ENCODE data around the gene NDRG4. TPM values are rescaled to one million over a fixed set of nuclear protein-coding genes. Genes with fewer than 3 reads are reported as not detected.

NDRG4 gene
- total and polyA plus RNA-seq, 2 donors (not counting 1 experiment from before 2014, with no cell fraction given), result 4.0 to 5.1 TPM

GRCh38 chr16:58506241-58507194 is 6.6 kb downstream of the NDRG4 start:
- H3K4me3 ChIP-seq (replicated peaks in 1 of 4; ENCODE audit: control extremely low read depth in 1 of 4, insufficient read depth in 1 of 4, low read depth in 3 of 4, low read length in 4 of 4), result no peak overlapping the region
- no peak overlapping the region for H2AFZ ChIP-seq (ENCODE audit: low read length)
- no peaks in the 10 kb centered on the region for H3K79me2 ChIP-seq (ENCODE audit: control insufficient read depth, insufficient read depth, low read length)
- peaks cover 4% of the 10 kb centered on the region for H3K27me3 ChIP-seq (ENCODE audit: control insufficient read depth, insufficient read depth, low read length)
- H3K4me2 ChIP-seq (ENCODE audit: extremely low read depth, insufficient read depth, low read length), result no peak overlapping the region
- H4K20me1 ChIP-seq (ENCODE audit: control insufficient read depth, extremely low read depth, insufficient read depth, low read length), result no peaks in the 10 kb centered on the region
- no peak for TF ChIP-seq EZH2 (IDR thresholded peaks at IDR 0.05; ENCODE audit: low read length, missing control alignments)
- no peak for TF ChIP-seq CTCF (conservative IDR thresholded peaks at IDR 0.05 in 1 of 2, IDR thresholded peaks at IDR 0.05 in 1 of 2; ENCODE audit: low read depth in 1 of 2, low read length in 2 of 2)
- H3K27ac ChIP-seq (ENCODE audit: insufficient read depth, low read length), result no peak overlapping the region
- no peaks in the 10 kb centered on the region for H3K36me3 ChIP-seq (ENCODE audit: control insufficient read depth, insufficient read depth, low read length)
- no peaks in the 10 kb centered on the region for H3K4me1 ChIP-seq (ENCODE audit: control insufficient read depth, extremely low read depth, insufficient read depth, low read length)
- H3K9ac ChIP-seq (ENCODE audit: insufficient read depth, low read length), result no peak overlapping the region
- H3K9me3 ChIP-seq (ENCODE audit: control insufficient read depth, insufficient read depth, low read depth, low read length), result no peaks in the 10 kb centered on the region
- DNase-seq (ENCODE audit: low read depth in 2 of 2), result no peak

GRCh38 chr16:58507195-58507962 is 7.4 kb downstream of the NDRG4 start:
- H4K20me1 ChIP-seq (ENCODE audit: control insufficient read depth, extremely low read depth, insufficient read depth, low read length), result no peaks in the 10 kb centered on the region
- DNase-seq (ENCODE audit: low read depth in 2 of 2), result no peak
- no peaks in the 10 kb centered on the region for H3K9me3 ChIP-seq (ENCODE audit: control insufficient read depth, insufficient read depth, low read depth, low read length)
- H3K9ac ChIP-seq (ENCODE audit: insufficient read depth, low read length), result no peak overlapping the region
- no peak overlapping the region for H3K27ac ChIP-seq (ENCODE audit: insufficient read depth, low read length)
- TF ChIP-seq EZH2 (IDR thresholded peaks at IDR 0.05; ENCODE audit: low read length, missing control alignments) (no peak), CTCF (conservative IDR thresholded peaks at IDR 0.05 in 1 of 2, IDR thresholded peaks at IDR 0.05 in 1 of 2; ENCODE audit: low read depth in 1 of 2, low read length in 2 of 2) (no peak)
- no peak overlapping the region for H3K4me3 ChIP-seq (replicated peaks in 1 of 4; ENCODE audit: control extremely low read depth in 1 of 4, insufficient read depth in 1 of 4, low read depth in 3 of 4, low read length in 4 of 4)
- H3K36me3 ChIP-seq (ENCODE audit: control insufficient read depth, insufficient read depth, low read length), result no peaks in the 10 kb centered on the region
- H3K4me1 ChIP-seq (ENCODE audit: control insufficient read depth, extremely low read depth, insufficient read depth, low read length), result no peaks in the 10 kb centered on the region
- H3K79me2 ChIP-seq (ENCODE audit: control insufficient read depth, insufficient read depth, low read length), result no peaks in the 10 kb centered on the region
- no peaks in the 10 kb centered on the region for H3K27me3 ChIP-seq (ENCODE audit: control insufficient read depth, insufficient read depth, low read length)
- no peak overlapping the region for H3K4me2 ChIP-seq (ENCODE audit: extremely low read depth, insufficient read depth, low read length)
- H2AFZ ChIP-seq (ENCODE audit: low read length), result no peak overlapping the region

GRCh38 chr16:58507963-58508670 is 8.2 kb downstream of the NDRG4 start:
- DNase-seq (ENCODE audit: low read depth in 2 of 2), result no peak
- no peaks in the 10 kb centered on the region for H3K27me3 ChIP-seq (ENCODE audit: control insufficient read depth, insufficient read depth, low read length)
- H3K79me2 ChIP-seq (ENCODE audit: control insufficient read depth, insufficient read depth, low read length), result no peaks in the 10 kb centered on the region
- H2AFZ ChIP-seq (ENCODE audit: low read length), result no peak overlapping the region
- H3K9ac ChIP-seq (ENCODE audit: insufficient read depth, low read length), result no peak overlapping the region
- H3K4me1 ChIP-seq (ENCODE audit: control insufficient read depth, extremely low read depth, insufficient read depth, low read length), result no peaks in the 10 kb centered on the region
- H3K9me3 ChIP-seq (ENCODE audit: control insufficient read depth, insufficient read depth, low read depth, low read length), result no peaks in the 10 kb centered on the region
- H3K4me3 ChIP-seq (replicated peaks in 1 of 4; ENCODE audit: control extremely low read depth in 1 of 4, insufficient read depth in 1 of 4, low read depth in 3 of 4, low read length in 4 of 4), result no peak overlapping the region
- H3K27ac ChIP-seq (ENCODE audit: insufficient read depth, low read length), result no peak overlapping the region
- TF ChIP-seq CTCF (conservative IDR thresholded peaks at IDR 0.05 in 1 of 2, IDR thresholded peaks at IDR 0.05 in 1 of 2; ENCODE audit: low read depth in 1 of 2, low read length in 2 of 2) (no peak), EZH2 (IDR thresholded peaks at IDR 0.05; ENCODE audit: low read length, missing control alignments) (no peak)
- H4K20me1 ChIP-seq (ENCODE audit: control insufficient read depth, extremely low read depth, insufficient read depth, low read length), result no peaks in the 10 kb centered on the region
- H3K36me3 ChIP-seq (ENCODE audit: control insufficient read depth, insufficient read depth, low read length), result no peaks in the 10 kb centered on the region
- no peak overlapping the region for H3K4me2 ChIP-seq (ENCODE audit: extremely low read depth, insufficient read depth, low read length)
